GM11168 (cell line): ENCODE results near the gene KCND1.
"Not testable (repeated sequence)": the region's sequence is repeated elsewhere in the genome, so short reads cannot be mapped to it uniquely, and the experiment has no call there.

Source experiments
- in situ Hi-C: fragments of 300-500 bp; cut with MboI; formaldehyde crosslinking; loops from one replicate; pipeline ENCODE4 v1.12.0; 2022; ENCODE audit warnings: low sequenced_read_pairs; ENCODE audit not compliant: unreplicated experiment

KCND1 gene

GRCh38 chrX:48971249-48972219, at the start of gene KCND1:
Gene KCND1, minus strand, starts transcription at chrX:48971844. Its CDS starts 1,573 bp downstream, at chrX:48970271.
- in situ Hi-C loops, result no loop called here

DNA sequence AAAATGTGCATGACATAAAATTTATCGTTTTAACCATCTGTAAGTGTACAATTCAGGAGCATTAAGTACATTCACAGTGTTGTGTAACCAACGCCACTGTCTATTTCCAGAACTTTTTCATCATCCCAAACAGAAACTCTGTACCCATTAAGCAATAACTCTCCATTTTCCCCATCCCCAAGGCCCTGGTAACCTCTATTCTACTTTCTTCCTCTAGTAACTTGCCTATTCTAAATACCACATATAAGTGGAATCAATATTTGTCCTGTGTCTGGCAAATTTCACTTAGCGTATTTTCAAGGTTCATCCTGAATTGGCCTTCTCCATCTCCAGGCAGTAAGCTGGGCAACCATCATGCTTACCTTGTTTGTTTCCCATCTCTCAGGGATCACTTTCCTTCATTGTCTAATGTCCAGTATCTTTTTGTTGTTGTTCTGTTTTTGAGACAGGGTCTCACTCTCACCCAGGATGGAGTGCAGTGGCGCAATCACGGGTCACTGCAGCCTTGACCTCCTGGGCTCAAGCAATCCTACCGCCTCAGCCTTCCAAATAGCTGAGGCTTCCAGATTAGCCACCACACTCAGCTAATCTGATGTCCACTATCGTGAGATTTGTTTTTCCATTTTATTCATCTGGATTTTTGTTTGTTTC, 48.1 kb upstream of the KCND1 start:
- in situ Hi-C loops, result no loop called here

GRCh38 chrX:49019050-49019449, 47.4 kb upstream of the KCND1 start:
- in situ Hi-C loops, result no loop called here

GRCh38 chrX:49003696-49004095, 32.1 kb upstream of the KCND1 start:
- in situ Hi-C loops, result no loop called here

DNA sequence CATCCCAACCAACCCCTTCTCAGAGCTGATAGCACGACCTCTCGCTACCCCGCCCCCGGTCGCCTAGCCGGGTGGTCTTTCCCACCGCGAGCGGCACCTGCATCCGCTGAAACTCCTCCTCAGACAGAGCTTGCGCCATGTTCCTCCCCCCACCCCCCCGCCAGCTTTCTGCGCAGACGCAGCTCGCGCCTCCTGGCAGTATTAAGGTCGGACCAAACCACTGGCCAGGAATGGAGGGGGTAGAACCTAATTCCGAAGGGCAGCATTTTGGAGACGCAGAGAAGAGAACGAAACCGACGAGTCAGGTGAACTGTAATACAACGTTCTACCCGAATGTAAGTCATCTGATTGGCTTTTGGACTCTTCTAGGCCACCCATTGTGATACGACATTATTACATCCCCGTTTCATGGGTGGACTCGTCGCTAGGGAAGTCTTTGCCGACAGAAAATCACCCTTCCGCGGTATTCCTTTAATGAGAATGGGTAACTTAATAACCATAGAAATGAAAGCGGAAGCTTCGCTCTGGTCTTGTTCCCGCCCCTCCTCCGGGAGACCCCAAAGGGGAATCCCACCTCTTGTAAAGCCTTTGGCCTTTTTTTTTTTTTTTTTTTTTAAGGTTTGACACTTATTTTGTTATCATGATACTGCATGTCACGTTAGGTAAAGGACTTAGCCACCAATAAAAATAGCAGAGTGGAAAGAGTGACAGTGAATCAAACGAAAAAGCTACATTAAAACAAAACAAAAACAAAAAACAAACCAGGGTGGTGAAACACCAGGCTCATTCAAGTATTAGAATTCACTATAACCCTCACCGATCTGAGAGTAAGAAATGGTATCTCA, 30.7 kb upstream of the KCND1 start, which contains the start of gene GRIPAP1:
Gene GRIPAP1 (minus strand): TSS at position 174 of the 845 bp plus-strand sequence. CDS start 35 bp downstream, at position 139.
- in situ Hi-C loops, result no loop called here

GRCh38 chrX:49001521-49002090, 30.0 kb upstream of the KCND1 start:
- in situ Hi-C loops, result no loop called here

DNA sequence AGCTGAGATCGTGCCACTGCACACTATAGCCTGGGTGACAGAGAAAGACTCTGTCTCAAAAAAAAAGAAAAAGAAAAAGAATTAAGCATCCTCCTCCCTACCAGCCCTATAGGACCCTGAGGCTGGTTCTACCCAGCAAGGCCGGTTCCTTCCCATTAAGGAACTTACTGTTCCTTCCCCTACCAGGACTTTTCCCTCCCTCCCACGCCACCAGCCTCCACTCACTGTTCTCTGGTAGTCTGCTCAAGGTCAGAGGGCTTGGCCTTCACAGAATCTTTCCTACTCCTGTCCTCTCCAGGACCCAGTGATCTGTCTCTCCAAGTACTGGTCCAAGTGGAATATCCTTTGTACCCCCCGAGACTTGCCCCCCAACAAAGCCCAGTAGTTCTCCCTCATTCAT, 29.0 kb upstream of the KCND1 start:
- in situ Hi-C loops, result no loop called here

DNA sequence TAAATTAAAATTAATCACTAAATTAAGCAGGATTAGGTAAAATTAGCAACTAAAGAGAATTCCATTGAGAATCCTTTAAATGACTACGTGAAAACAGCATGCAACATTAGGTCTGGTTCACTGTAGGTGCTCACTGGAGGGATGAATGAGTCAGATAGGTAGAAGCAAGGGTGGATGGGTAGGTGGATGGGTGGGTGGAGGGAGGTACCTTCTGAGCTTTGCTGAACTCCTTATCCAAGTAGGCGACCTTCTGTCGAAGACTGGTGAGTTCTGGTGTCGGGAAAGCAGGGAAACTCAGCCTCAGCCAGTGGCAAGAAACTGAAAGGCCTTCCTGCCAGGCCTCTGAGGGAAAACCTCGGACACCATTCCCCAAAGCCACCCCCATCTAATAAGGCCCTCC, 27.4 kb upstream of the KCND1 start:
- in situ Hi-C loops, result no loop called here

- in situ Hi-C loops, result no loop called here
These were observed 26.7 kb upstream of the KCND1 start for GRCh38 chrX:48998391-48998790.

DNA sequence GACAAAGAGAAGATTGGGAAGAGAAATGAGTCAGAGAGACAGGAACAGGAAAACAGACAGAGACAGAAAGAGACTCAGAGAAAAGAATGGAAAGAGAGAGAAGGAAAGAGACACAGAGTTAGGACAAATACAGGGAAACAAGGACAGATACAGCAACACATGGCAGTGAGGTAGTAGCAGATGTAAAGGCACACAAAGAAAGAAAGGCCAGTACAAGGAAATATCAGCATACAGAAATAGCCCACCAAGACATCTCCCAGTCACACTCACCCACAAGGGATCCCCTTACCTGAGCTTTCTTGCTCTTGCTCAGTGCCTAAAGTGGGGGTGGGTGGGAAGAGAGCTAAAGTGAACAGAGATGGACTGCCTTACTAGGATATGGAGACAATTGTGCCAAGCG, 26.2 kb upstream of the KCND1 start:
- in situ Hi-C loops, result no loop called here

DNA sequence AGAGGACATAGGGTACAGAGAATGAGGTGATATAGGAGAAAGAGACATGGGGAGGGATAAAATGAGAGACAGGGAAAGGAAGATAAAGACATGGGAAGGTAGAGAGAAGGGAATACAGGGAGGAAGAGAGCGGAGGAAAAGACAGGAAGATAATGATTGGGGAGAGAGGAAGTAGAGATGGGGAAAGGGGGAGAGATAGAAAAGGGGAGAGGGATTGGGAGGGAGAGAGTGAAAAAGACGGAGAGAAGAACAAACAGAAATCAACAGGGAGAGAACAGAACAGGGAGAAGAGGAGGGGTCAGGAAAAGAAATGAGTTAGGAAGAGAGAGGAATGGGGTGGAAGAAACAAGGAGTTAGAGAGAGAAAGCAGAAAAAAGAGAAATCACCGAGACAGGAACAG, 25.8 kb upstream of the KCND1 start:
- in situ Hi-C loops, result no loop called here

GRCh38 chrX:48996969-48997368, 25.3 kb upstream of the KCND1 start:
- in situ Hi-C loops, result no loop called here

- in situ Hi-C loops, result no loop called here
These were observed 20.7 kb upstream of the KCND1 start for GRCh38 chrX:48992341-48992740.

DNA sequence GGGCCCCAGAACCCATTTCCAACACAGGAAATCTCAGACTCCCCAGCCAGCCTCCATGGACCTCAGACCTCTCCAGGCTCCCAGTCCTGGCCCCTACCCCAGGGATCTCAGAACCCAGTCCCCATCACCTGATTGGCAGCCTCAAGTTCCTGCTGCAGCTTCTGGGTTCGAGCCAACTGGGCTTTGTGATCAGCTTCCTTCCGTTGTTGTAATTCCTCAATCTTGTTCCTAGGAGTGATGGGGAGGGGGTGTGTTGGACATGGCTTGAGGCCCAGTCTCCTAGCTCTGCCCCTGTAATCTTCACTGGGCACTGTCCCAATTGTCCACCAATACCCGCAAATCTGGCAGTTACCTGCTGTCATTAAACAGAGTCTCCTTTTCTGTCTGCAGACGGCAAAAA, 17.8 kb upstream of the KCND1 start:
- in situ Hi-C loops, result no loop called here

- in situ Hi-C loops, result no loop called here
These were observed 12.3 kb upstream of the KCND1 start for GRCh38 chrX:48983896-48984295.

DNA sequence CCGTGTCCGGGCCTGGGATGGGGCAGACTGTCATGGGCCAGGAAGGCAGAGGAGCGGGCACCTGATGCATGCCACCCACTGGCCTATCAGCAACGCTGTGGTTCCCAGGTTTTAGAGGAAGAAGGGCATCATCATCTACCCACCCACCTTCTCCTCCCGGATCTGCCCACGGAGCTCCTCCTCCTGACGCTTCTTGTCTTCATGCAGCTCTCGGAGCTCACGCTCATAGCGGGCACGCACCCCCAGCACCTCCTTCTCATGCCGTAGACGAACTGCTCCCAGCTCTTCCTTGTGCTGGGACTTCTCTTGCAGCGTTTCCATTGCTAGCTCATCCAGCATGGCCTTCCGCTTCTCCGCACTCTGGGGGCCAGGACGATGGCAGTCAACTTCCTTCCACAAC, 11.4 kb upstream of the KCND1 start:
- in situ Hi-C loops, result no loop called here

DNA sequence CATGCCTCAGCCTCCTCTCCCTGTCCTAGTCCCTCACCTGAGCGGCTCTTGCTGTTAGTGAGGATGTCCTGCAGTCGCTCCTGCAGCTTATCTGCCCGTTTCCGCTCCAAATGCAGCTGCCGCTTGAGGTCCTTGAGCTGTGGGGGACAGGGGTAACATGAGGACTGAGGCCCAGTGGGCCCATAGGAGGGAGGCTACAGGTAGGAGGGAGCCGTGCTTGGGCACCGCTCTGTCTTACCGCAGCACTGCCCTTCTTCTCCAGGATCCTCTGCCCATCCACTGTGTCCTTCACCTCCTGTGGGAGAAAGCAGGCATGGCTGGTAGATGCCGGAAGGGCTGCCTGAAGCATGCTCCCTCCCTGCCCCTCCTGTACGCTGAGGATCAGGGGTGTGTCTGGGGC, 9.5 kb upstream of the KCND1 start:
- in situ Hi-C loops, result no loop called here

DNA sequence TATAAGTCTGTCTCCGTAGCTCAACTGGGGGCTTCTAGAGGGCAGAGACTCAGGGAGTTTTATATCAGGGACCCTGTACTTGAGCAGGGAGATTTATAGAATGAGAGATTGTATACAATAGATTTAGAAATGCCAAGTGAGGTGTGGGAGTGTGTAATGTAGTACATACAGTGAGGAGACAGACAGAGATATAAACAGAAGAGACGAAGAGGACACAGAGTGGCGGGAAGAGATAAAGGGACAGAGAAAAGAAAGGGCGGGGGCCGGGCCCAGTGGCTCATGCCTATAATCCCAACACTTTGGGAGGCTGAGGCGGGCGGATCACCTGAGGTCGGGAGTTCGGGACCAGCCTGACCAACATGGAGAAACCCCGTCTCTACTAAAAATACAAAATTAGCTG, 8.7 kb upstream of the KCND1 start:
- in situ Hi-C loops, result not testable (repeated sequence)

DNA sequence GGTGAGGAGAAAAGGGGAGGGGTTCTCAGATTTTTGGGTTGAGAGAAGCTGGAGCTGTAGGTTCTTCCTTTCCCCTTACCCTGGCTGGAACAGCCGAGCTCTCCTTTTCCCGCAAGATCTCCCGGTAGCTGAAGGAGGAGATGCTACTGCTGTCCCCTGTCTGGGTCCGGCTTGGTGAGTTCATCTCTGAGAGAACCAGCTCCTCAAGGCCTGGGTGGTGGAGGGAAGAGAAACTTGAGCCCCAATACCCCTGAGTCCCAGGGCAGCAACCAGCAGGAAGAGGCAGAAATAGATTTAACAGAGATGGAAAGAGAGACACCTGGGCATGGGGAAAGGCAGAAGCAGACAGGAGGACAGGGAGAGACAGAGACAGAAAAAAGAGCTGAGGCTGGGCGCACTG, 6.6 kb upstream of the KCND1 start:
- in situ Hi-C loops, result no loop called here

DNA sequence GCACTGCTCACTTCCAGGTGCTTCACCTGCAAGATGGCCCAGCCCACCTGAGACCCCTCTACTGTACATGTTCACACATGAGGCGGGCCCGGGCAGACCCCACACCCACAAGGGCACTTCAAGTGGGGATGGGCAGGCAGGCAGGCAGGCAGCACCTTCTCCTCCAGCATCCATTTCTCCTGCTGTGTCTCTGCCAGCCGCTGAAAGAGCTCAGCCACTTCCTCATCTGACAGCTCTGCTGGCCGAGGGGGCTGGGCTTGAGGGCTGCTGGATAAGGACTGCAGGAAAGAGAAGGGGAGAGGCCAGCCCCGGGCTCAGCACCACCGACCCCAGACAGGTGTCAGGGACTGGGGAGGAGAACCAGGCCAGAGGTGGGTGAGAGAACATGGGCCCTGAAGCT, 4.4 kb upstream of the KCND1 start:
- in situ Hi-C loops, result no loop called here
